ENCODE results near the gene ERC2. TPM values are rescaled to one million over a fixed set of nuclear protein-coding genes. Genes with fewer than 3 reads are reported as not detected.

The ERC2 gene
- total and polyA plus RNA-seq, 2 donors (not counting 3 experiments of a cell fraction or from before 2014, with no cell fraction given), result 5.6 to 15.5 TPM

DNA sequence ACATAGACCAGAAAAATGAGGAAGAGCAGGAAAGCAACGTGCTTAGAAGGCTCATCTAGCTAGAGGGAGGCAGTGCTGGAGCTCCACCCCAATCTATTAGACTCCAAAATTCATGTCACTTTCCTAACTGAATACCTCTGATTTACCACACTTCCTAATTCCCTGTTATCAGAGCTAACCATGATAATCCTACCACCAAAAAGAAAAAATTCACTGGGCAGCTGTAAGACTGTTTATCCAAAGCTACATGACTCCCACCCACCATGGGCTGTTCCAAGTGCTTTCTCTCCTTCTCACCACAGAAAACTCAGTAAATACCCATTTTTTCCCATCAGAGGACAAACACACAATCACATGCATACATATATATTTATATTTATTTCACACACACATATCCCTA, 501.7 kb downstream of the ERC2 start:
- dilution Hi-C loops (cut with MboI; ENCODE audit: extremely low pct_ligation_motif_present, low sequenced_read_pairs), result no loop called here
- CTCF ChIA-PET, result interaction anchor here (1.3 kb wide), 1 partner anchor 10 kb away, joined by 3 read pairs; no protein-coding TSS in a partner anchor
- H3K27me3 ChIP-seq (ENCODE audit: control insufficient read depth in 2 of 2, insufficient read depth in 2 of 2, low read length in 2 of 2), result no peaks in the 10 kb centered on the region

More for the DNA sequence above, 501.7 kb downstream of the ERC2 start:
- no TSS peak for BruUV-seq (replicated peaks)
- intact Hi-C loops (cut with micrococcal nuclease), result no loop called here
- POLR2A ChIA-PET, result no interaction called here
- Histone ChIP-seq H3K4me1 (ENCODE audit: control insufficient read depth, extremely low read depth, insufficient read depth, low read length) (no peaks in the 10 kb centered on the region), H3K4me3 (replicated peaks in 1 of 3; ENCODE audit: insufficient read depth in 1 of 3, low read depth in 1 of 3, low read length in 3 of 3) (no peak overlapping the region), H3K9ac (replicated peaks; ENCODE audit: extremely low read depth, insufficient read depth, low read length) (no peak overlapping the region), H3K4me2 (ENCODE audit: insufficient read depth, low read length) (no peak overlapping the region), H3K27ac (ENCODE audit: insufficient read depth, low read depth, low read length) (no peak overlapping the region), H3K79me2 (ENCODE audit: control insufficient read depth, insufficient read depth, low read length) (no peaks in the 10 kb centered on the region), H4K20me1 (replicated peaks; ENCODE audit: control insufficient read depth, extremely low read depth, insufficient read depth, low read length) (no peaks in the 10 kb centered on the region), H2AFZ (ENCODE audit: low read depth, low read length) (no peak overlapping the region), H3K9me1 (replicated peaks; ENCODE audit: control insufficient read depth, extremely low read depth, insufficient read depth, low read length) (no peaks in the 10 kb centered on the region), H3K9me3 (replicated peaks; ENCODE audit: control insufficient read depth, insufficient read depth, low read length) (no peaks in the 10 kb centered on the region), H3K36me3 (ENCODE audit: control insufficient read depth in 2 of 2, extremely low read depth in 1 of 2, insufficient read depth in 2 of 2, low read length in 2 of 2) (no peaks in the 10 kb centered on the region)
- no peak for TF ChIP-seq EZH2 (IDR thresholded peaks at IDR 0.05; ENCODE audit: borderline replicate concordance, low read depth, low read length, severe bottlenecking)
- TF ChIP-seq POLR2A (IDR thresholded peaks at IDR 0.05; ENCODE audit: low read depth, low read length), result no peak
- TF ChIP-seq JUN (IDR thresholded peaks at IDR 0.05; ENCODE audit: borderline replicate concordance, insufficient read depth, insufficient read length, low read depth), result no peak
- no peak for TF ChIP-seq GATA2 (IDR thresholded peaks at IDR 0.05; ENCODE audit: insufficient read depth, insufficient read length, low read depth, low read length)
- no peak for TF ChIP-seq POLR2AphosphoS5 (IDR thresholded peaks at IDR 0.05; ENCODE audit: insufficient read depth, low read depth, low read length)
- TF ChIP-seq MYC (IDR thresholded peaks at IDR 0.05; ENCODE audit: low read depth, low read length), result no peak
- TF ChIP-seq, protein P1, sequence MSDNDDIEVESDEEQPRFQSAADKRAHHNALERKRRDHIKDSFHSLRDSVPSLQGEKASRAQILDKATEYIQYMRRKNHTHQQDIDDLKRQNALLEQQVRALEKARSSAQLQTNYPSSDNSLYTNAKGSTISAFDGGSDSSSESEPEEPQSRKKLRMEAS (IDR thresholded peaks at IDR 0.05; ENCODE audit: insufficient read depth, insufficient read length), result no peak
- TF ChIP-seq, protein P2, sequence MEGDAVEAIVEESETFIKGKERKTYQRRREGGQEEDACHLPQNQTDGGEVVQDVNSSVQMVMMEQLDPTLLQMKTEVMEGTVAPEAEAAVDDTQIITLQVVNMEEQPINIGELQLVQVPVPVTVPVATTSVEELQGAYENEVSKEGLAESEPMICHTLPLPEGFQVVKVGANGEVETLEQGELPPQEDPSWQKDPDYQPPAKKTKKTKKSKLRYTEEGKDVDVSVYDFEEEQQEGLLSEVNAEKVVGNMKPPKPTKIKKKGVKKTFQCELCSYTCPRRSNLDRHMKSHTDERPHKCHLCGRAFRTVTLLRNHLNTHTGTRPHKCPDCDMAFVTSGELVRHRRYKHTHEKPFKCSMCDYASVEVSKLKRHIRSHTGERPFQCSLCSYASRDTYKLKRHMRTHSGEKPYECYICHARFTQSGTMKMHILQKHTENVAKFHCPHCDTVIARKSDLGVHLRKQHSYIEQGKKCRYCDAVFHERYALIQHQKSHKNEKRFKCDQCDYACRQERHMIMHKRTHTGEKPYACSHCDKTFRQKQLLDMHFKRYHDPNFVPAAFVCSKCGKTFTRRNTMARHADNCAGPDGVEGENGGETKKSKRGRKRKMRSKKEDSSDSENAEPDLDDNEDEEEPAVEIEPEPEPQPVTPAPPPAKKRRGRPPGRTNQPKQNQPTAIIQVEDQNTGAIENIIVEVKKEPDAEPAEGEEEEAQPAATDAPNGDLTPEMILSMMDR (IDR thresholded peaks at IDR 0.05; ENCODE audit: extremely low read depth in 1 of 2, insufficient read depth in 1 of 2, low read depth in 1 of 2, low read length in 2 of 2), result no peak
- TF ChIP-seq FOS (IDR thresholded peaks at IDR 0.05; ENCODE audit: borderline replicate concordance, insufficient read depth, low read length), result no peak
- DNase-seq (ENCODE audit: low read depth, low spot score) (no peak), FAIRE-seq (no peak)
